Activated CD4-positive, alpha-beta T cell treated with anti-CD3 and anti-CD28 coated beads, Interleukin-2, amount 50 U/mL, for 48 hours (primary cell): ENCODE measurements around the gene BORCS5.
"Not testable (repeated sequence)": the region's sequence is repeated elsewhere in the genome, so short reads cannot be mapped to it uniquely, and the experiment has no call there.

ENCODE experiments used
- DNase-seq, 2 experiments: peaks; one replicate each; pipeline ENCODE4 v3.0.0-alpha.2; 2020

BORCS5 gene

DNA sequence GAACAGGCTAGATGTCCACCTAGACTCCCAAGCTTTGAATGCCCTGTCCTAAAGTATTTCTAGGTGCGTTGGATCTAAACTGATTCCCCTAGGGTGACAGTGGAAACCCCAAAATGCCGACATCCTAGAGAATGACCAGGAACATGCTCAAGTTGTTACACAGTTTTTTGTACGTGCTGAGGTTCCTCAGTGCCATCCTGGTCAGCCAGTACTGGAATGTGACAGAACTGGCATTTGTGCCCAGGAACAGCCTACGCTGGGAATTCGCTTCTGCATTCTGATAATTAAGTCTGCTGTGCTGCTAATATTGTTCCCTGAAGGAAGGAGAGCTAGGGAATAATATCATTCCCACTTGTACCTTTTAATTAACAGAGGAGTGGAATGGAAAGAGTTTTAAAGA is 40.3 kb downstream of the BORCS5 start:
- DNase-seq, result no peak

GRCh38 chr12:12398026-12398859 is 41.4 kb downstream of the BORCS5 start:
- DNase-seq, result no peak

GRCh38 chr12:12399161-12399560 is 42.3 kb downstream of the BORCS5 start:
- DNase-seq, result no peak

GRCh38 chr12:12399776-12400305 is 43.0 kb downstream of the BORCS5 start:
- no peak for DNase-seq

- DNase-seq, result no peak
These were observed 43.9 kb downstream of the BORCS5 start for GRCh38 chr12:12400793-12401192.

DNA sequence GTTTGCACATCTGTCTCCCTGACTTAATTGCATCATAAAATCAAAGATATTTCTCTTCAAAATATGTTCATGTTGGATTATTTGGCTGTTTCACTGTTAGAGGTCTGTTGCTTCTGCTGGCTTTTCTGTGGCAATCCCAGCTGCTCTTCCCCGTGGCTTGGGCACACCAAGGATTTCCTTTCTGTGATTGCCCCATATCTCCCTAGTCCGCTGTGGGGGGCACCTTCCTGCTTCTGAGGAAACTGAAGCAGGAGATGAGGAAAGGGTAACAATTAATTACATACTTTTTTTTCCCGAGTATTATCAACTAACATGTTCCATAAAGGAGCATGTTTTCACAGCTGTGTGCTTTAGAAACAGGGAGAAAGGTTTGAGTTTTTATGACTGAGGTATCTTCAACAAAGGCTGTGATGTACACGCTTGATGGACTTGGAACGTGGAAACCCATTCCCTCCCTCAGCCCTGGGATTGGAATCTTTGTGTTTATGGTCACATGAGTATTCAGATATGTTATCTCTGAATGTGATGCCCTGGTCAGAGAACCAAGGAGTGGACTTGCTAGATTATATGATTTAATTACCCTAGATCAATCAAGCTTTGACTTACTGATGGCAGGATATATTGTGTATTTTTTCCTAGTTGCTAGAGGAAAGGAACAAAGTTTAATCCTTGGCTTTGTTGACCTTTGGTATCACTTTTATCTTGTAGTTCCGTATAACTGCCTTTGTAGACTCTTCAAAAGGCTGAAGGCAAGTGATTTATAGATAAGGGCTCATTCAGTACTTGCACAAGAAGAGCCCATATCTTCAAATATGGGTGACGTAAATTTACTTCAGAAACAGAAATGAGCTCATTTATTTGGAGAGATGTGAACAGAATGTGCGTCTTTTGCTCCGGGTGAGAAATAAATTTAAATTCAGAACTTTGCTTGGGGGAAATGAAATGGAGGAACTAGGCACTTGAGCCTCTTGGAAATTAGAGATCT is 46.7 kb downstream of the BORCS5 start:
- no peak for DNase-seq

DNA sequence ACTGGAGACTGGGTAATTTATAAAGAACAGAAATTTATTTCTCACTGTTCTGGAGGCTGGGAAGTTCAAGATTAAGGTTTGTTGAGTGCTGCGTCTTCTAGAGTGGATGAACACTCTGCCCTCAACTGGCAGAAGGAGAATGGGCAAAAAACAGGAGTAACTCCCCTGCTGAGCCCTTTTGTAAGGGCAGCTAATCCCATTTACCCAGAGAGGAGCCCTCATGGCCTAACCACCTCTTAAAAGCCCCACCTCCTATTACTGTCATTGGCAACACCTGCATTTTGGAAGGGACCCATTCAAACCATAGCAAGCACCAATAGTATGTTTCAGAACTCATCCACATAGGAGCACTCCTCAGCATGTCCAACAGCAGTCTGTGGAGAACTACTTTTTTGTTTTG is 47.4 kb downstream of the BORCS5 start:
- DNase-seq, result no peak

GRCh38 chr12:12405882-12406281 is 49.0 kb downstream of the BORCS5 start:
- DNase-seq, result no peak

DNA sequence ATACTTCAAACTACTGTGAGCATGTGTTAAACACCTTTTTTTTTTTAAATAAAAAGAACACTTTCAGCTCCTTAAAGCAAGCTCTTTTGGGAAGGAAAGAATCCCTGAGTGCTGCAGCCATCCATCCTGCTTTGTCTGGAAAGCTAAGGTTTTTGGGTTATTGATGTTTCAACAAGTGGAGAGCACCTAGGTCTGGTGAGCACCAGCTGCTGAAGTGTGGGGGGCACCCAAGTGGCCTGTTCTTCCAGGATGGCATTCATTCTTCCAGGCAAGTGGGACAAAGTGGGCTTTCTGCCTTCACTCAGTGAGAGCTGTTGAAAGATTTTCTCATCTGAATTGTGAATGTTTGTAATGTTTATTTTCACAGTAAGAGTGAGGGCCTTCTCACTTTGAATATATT is 49.9 kb downstream of the BORCS5 start:
- DNase-seq, result no peak

DNA sequence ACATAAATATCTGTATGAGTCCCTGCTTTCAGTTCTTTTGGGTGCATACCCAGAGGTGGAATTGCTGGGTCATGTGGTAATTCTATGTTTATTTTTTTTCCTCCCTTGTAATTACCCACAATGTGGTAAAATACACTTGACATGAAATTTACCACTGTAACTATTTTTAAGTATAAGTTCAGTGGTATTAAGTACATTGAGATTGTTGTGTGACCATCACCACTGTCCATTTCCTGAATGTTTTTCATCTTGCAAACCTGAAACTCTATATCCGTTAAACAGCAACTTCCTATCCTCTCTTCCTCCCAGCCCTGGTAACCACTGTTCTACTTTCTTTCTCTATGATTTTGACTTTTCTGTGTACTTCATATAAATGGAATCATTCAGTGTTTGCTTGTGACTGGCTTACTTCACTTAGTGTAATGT is 51.4 kb downstream of the BORCS5 start:
- DNase-seq, result no peak

- DNase-seq, result not testable (repeated sequence)
These were observed 52.5 kb downstream of the BORCS5 start for GRCh38 chr12:12409337-12409736.

DNA sequence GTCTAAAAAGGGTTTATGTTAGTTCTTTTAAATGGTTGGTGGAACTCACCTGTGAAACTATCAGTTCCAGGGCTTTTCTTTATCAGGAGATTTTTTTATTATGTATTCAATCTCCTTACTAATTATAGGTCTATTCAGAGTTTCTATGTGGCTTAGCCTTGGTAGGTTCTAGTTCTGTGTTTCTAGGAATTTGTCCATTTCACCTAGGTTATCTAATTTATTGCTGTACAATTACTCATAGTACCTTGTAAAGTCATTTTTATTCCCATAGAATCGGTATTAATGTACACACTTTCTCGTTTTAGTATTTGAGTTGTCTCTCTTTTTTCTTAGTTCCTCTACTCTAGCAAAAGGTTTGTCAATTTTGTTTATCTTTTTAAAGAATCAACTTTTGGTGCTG is 59.0 kb downstream of the BORCS5 start:
- no peak for DNase-seq

- not testable (repeated sequence) for DNase-seq
These were observed 62.3 kb downstream of the BORCS5 start for GRCh38 chr12:12419165-12419564.

- no peak for DNase-seq
These were observed 66.5 kb downstream of the BORCS5 start for GRCh38 chr12:12423367-12423766.

DNA sequence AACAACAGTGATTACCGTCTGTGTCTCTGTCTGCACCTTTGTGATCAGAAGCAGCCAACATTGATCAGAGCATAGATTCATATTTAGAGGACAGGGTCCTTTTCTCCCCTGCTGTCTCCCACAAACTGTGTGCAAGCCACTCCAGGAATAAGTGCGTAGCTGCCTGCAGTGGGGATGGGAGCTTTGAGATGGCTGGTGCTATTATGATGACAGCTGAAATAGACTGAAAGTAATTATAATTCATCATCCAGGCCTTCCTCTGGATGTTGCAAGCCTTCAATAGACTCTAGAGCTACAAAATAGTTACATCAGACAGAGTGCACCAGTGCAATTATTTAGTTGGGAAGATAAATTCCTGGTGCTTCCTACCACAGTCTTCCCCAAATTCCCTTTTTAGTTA is 68.1 kb downstream of the BORCS5 start:
- DNase-seq, result no peak

DNA sequence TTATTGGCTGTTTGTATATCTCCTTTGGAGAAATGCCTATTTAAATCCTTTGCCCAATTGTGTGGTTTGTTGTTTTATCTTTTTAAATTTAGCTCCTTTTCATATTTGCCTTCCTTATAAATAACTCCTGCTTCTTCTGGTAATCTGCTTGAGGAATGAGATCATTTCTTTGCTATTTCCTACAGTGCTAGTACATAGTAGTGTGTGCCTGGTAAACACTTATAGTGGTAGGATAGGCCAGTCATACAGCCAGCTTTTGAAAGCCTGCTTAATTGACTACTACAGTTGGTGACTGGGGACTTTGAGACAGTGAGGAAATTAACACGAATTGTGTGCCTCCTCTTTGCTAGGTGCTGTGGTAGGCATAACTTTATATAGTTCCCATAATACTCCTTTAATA is 68.7 kb downstream of the BORCS5 start:
- DNase-seq, result no peak

DNA sequence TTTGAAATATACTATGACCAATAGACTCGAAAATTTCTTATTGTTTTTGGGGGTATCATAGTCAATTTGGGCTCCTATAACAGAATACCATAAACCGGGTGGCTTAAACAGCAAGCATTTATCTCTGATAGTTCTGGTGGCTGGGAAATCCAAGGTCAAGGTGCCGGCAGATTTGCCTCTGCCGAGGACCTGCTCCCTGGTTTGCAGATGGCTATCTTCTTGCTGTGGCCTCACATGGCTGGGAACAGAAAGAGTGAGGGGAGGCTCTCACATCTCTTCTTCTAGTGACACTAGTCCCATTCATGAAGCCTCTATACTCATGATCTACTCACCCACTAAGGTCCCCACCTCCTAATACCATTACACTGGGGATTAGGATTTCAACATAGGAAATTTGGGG is 70.7 kb downstream of the BORCS5 start:
- no peak for DNase-seq

GRCh38 chr12:12428047-12428446 is 71.2 kb downstream of the BORCS5 start:
- no peak for DNase-seq

GRCh38 chr12:12428961-12429657 is 72.2 kb downstream of the BORCS5 start:
- no peak for DNase-seq

GRCh38 chr12:12432364-12432763 is 75.5 kb downstream of the BORCS5 start:
- no peak for DNase-seq

DNA sequence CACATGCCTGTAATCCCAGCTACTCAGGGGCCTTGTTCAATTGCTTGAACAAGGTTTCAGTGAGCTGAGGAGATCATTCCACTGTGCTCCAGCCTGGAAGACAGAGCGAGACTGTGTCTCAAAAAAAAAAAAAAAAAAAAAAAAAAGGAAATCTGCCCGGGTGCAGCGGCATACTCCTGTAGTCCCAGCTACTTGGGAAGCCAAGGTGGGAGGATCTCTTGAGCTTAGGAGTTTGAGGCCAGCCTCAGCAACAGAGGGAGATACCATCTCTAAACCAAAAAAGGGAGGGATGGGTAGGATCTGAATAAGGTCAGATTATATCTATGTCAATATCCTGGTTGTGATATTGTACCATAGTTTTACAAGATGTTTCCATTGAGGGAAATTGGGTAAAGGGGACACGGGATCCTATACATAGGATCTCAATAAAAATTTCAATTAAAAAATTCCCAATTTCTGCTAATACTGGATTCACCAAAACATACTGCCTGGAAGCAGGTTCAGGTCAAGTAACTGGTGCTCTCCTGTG is 76.4 kb downstream of the BORCS5 start:
- no peak for DNase-seq

DNA sequence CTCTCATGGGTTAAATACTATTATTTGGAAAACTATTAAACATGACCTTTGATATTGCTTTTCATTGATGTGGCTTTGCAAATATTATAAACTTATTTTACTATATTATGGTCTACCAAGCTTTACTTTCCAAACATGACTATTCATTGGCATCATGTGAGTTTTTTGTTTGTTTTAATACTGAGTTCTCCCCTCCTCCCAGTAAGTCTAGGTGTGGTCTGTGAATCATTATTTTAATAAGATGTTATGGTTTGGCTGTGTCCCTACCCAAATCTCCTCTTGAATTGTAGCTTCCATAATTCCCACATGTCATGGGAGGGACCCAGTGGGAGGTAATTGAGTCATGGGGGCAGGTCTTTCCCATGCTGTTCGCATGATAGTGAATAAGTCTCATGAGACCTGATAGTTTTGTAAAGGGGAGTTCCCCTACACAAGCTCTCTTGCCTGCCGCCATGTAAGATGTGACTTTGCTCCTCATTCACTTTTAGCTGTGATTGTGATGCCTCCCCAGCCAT is 80.0 kb downstream of the BORCS5 start:
- no peak for DNase-seq
